ENCODE measurements around the gene KIF17.
"Not testable (repeated sequence)": the region's sequence is repeated elsewhere in the genome, so short reads cannot be mapped to it uniquely, and the experiment has no call there.

KIF17 gene

GRCh38 chr1:20685099-20685662 is 32.6 kb downstream of the KIF17 start:
- no peak for DNase-seq

- DNase-seq = no peak
These were observed 33.2 kb downstream of the KIF17 start for GRCh38 chr1:20684651-20685050.

GRCh38 chr1:20684050-20684620 is 33.7 kb downstream of the KIF17 start:
- DNase-seq = no peak

GRCh38 chr1:20683614-20684013 is 34.2 kb downstream of the KIF17 start:
- DNase-seq = no peak

GRCh38 chr1:20682571-20683236 is 35.1 kb downstream of the KIF17 start:
- DNase-seq = no peak

- no peak for DNase-seq
These were observed 35.8 kb downstream of the KIF17 start for GRCh38 chr1:20681999-20682398.

GRCh38 chr1:20680269-20680668 is 37.5 kb downstream of the KIF17 start:
- DNase-seq = no peak

- no peak for DNase-seq
These were observed 39.2 kb downstream of the KIF17 start for GRCh38 chr1:20678599-20678998.

GRCh38 chr1:20673626-20674025 is 44.2 kb downstream of the KIF17 start:
- DNase-seq = not testable (repeated sequence)

GRCh38 chr1:20672265-20672632 is 45.6 kb downstream of the KIF17 start:
- DNase-seq = no peak

- no peak for DNase-seq
These were observed 46.9 kb downstream of the KIF17 start for GRCh38 chr1:20670936-20671335.

- DNase-seq = no peak
These were observed 49.2 kb downstream of the KIF17 start for GRCh38 chr1:20668581-20668980.

GRCh38 chr1:20666804-20667203 is 51.0 kb downstream of the KIF17 start:
- DNase-seq = no peak

- DNase-seq = no peak
These were observed 51.7 kb downstream of the KIF17 start for GRCh38 chr1:20666146-20666545.

- no peak for DNase-seq
These were observed 52.1 kb downstream of the KIF17 start for GRCh38 chr1:20665726-20666125.

GRCh38 chr1:20663969-20664715 is 53.7 kb downstream of the KIF17 start:
- no peak for DNase-seq

- DNase-seq = no peak
These were observed 54.4 kb downstream of the KIF17 start for GRCh38 chr1:20663365-20663764.

- DNase-seq = no peak
These were observed 55.7 kb downstream of the KIF17 start for GRCh38 chr1:20662110-20662475.

- peak; percentile 91 for DNase-seq
These were observed 56.3 kb downstream of the KIF17 start, which contains the start of gene DDOST for GRCh38 chr1:20661207-20662109. Gene DDOST, minus strand, starts transcription at chr1:20661369. Its CDS starts 19 bp downstream, at chr1:20661350.

GRCh38 chr1:20660847-20661206 is 57.0 kb downstream of the KIF17 start:
- no peak for DNase-seq

- DNase-seq = no peak
These were observed 57.4 kb downstream of the KIF17 start for GRCh38 chr1:20660363-20660762.

- DNase-seq = no peak
These were observed 59.5 kb downstream of the KIF17 start for GRCh38 chr1:20658166-20658915.

Data from activated CD4-positive, alpha-beta T cell treated with anti-CD3 and anti-CD28 coated beads, Interleukin-2, amount 50 U/mL, for 1 hour (primary cell).